Endothelial cell of umbilical vein (primary cell): ENCODE measurements around the gene AMMECR1. TPM values are rescaled to one million over a fixed set of nuclear protein-coding genes. Genes with fewer than 3 reads are reported as not detected.

Source experiments
- BruUV-seq: library from RNA; stranded (reverse); fragments of 400-500 nt; replicated peaks from 2 replicates; lab custom pipeline; 2021; lab: Mats Ljungman, UMichigan
- CTCF ChIA-PET: fragments of 300-600, 350-600 bp; sonication (Branson Sonifier 250); formaldehyde crosslinking; loops from one replicate; lab custom pipeline; 2021; ENCODE audit warnings: antibody characterized with exemption, inconsistent platforms; lab: Charles Lee
- POLR2A ChIA-PET: fragments of 300-600, 350-600 bp; sonication (Branson Sonifier 250); formaldehyde crosslinking; loops from one replicate; lab custom pipeline; 2021; ENCODE audit warnings: antibody characterized with exemption, inconsistent platforms; lab: Charles Lee
- DNase-seq: peaks from one replicate; pipeline ENCODE4 v3.0.0-alpha.2; 2011; ENCODE audit warnings: low read depth, low spot score
- FAIRE-seq: peaks from 2 replicates; lab custom pipeline; 2011; peaks lifted over from hg19 to GRCh38; lab: Jason Lieb, UNC
- H2AFZ ChIP-seq: 2 replicates; pipeline ENCODE4 v1.6.0; 2012; ENCODE audit warnings: low read depth, low read length, control low read depth, inconsistent platforms
- H3K27ac ChIP-seq: 2 replicates; pipeline ENCODE4 v1.5.1; 2011; ENCODE audit warnings: low read depth, mild to moderate bottlenecking, control low read depth, low read length, moderate library complexity; ENCODE audit not compliant: insufficient read depth
- H3K27me3 ChIP-seq, 2 experiments: 2 replicates each; pipeline versions ENCODE4 v1.6.0 to v1.6.1; 2011; ENCODE audit warnings: low read length in 2 of 2, mixed read lengths in 1 of 2; ENCODE audit not compliant: control insufficient read depth in 2 of 2, insufficient read depth in 2 of 2
- H3K36me3 ChIP-seq, 2 experiments: 2 replicates in 1 of 2; 3 replicates in 1 of 2; pipeline ENCODE4 v1.5.1; 2011; ENCODE audit warnings: low read length in 2 of 2, mild to moderate bottlenecking in 1 of 2, moderate library complexity in 1 of 2; ENCODE audit not compliant: control insufficient read depth in 2 of 2, insufficient read depth in 2 of 2; ENCODE audit errors: extremely low read depth in 1 of 2
- H3K4me1 ChIP-seq: 3 replicates; pipeline ENCODE4 v1.5.1; 2011; ENCODE audit warnings: mild to moderate bottlenecking, low read length; ENCODE audit not compliant: control insufficient read depth, insufficient read depth; ENCODE audit errors: extremely low read depth
- H3K4me2 ChIP-seq: 2 replicates; pipeline ENCODE4 v1.6.1; 2011; ENCODE audit warnings: low read length, control low read depth, mixed read lengths; ENCODE audit not compliant: insufficient read depth
- H3K4me3 ChIP-seq, 3 experiments: fragments of 200-600 bp in 1 of 3; sonication (generic), shearing (Covaris generic) in 1 of 3; replicated peaks in 1 of 3; 2 replicates each; pipeline ENCODE4 v1.5.1; 2011 to 2016; ENCODE audit warnings: control low read depth in 3 of 3, low read length in 3 of 3, mild to moderate bottlenecking in 2 of 3, inconsistent platforms in 1 of 3, low read depth in 1 of 3, moderate library complexity in 1 of 3; ENCODE audit not compliant: insufficient read depth in 1 of 3
- H3K79me2 ChIP-seq: 2 replicates; pipeline ENCODE4 v1.6.0; 2012; ENCODE audit warnings: low read length, inconsistent platforms; ENCODE audit not compliant: control insufficient read depth, insufficient read depth
- H3K9ac ChIP-seq: replicated peaks from 2 replicates; pipeline ENCODE3; 2011; ENCODE audit warnings: low read length, control low read depth; ENCODE audit not compliant: insufficient read depth; ENCODE audit errors: extremely low read depth
- H3K9me1 ChIP-seq: replicated peaks from 3 replicates; pipeline ENCODE4 v1.6.0; 2011; ENCODE audit warnings: mild to moderate bottlenecking, low read length; ENCODE audit not compliant: control insufficient read depth, insufficient read depth; ENCODE audit errors: extremely low read depth
- H3K9me3 ChIP-seq: replicated peaks from 2 replicates; pipeline ENCODE4 v1.5.1; 2012; ENCODE audit warnings: low read length, inconsistent platforms; ENCODE audit not compliant: control insufficient read depth, insufficient read depth
- H4K20me1 ChIP-seq: replicated peaks from 2 replicates; pipeline ENCODE3; 2011; ENCODE audit warnings: mild to moderate bottlenecking, low read length; ENCODE audit not compliant: control insufficient read depth, insufficient read depth; ENCODE audit errors: extremely low read depth
- EZH2 ChIP-seq: IDR thresholded peaks from 2 replicates; pipeline ENCODE4 v1.6.1; 2012; ENCODE audit warnings: borderline replicate concordance, low read depth, mild to moderate bottlenecking, moderate library complexity, low read length, inconsistent platforms; ENCODE audit not compliant: severe bottlenecking
- FOS ChIP-seq: IDR thresholded peaks from 2 replicates; pipeline ENCODE4 v1.6.1; 2011; ENCODE audit warnings: mild to moderate bottlenecking, low read length, moderate library complexity, borderline replicate concordance; ENCODE audit not compliant: insufficient read depth
- GATA2 ChIP-seq: IDR thresholded peaks from 2 replicates; pipeline ENCODE4 v1.7.0; 2011; ENCODE audit warnings: low read depth, mild to moderate bottlenecking, moderate library complexity, mixed read lengths, low read length; ENCODE audit not compliant: insufficient read length, insufficient read depth
- JUN ChIP-seq: IDR thresholded peaks from 2 replicates; pipeline ENCODE4 v1.6.1; 2011; ENCODE audit warnings: borderline replicate concordance, low read depth; ENCODE audit not compliant: insufficient read length, insufficient read depth
- MYC ChIP-seq: IDR thresholded peaks from one replicate; pipeline ENCODE4 v1.6.1; 2011; ENCODE audit warnings: mild to moderate bottlenecking, low read depth, low read length
- POLR2A ChIP-seq: IDR thresholded peaks from 2 replicates; pipeline ENCODE4 v1.6.1; 2012; ENCODE audit warnings: low read depth, mild to moderate bottlenecking, control low read depth, low read length
- POLR2AphosphoS5 ChIP-seq: IDR thresholded peaks from 2 replicates; pipeline ENCODE4 v1.6.1; 2012; ENCODE audit warnings: low read depth, mild to moderate bottlenecking, control low read depth, low read length, moderate library complexity; ENCODE audit not compliant: insufficient read depth
- dilution Hi-C: fragments of 300-500 bp; cut with MboI; formaldehyde crosslinking; loops from one replicate; pipeline ENCODE4 v1.15.0; 2019; ENCODE audit warnings: low sequenced_read_pairs; ENCODE audit not compliant: extremely low pct_ligation_motif_present
- intact Hi-C: fragments of 100-400 bp; cut with micrococcal nuclease; formaldehyde crosslinking; loops from one replicate; pipeline ENCODE4 v1.10.0; 2022
- polyA plus RNA-seq, 4 experiments: library from polyadenylated mRNA; depleted of rRNA in 3 of 4; stranded (reverse) in 3 of 4; unstranded in 1 of 4; fragments of >200 nt; gene quantifications; 2 replicates each; pipeline versions ENCODE4 v1.2.1 to v1.2.3, GENCODE V29; 2011 to 2012; ENCODE audit warnings: missing spikeins in 1 of 4
- total RNA-seq: library from RNA; stranded (reverse); gene quantifications from 2 replicates; pipeline ENCODE4 v1.2.3, GENCODE V29; 2021
- TF ChIP-seq, protein P1 (sequence below), 2 donors: IDR thresholded peaks; 1 replicate in 1 of 2; 2 replicates in 1 of 2; pipeline ENCODE4 v1.5.1; 2011; ENCODE audit warnings: low read length in 2 of 2, mild to moderate bottlenecking in 2 of 2, moderate library complexity in 2 of 2, control low read depth in 1 of 2, inconsistent platforms in 1 of 2, low read depth in 1 of 2; ENCODE audit not compliant: insufficient read depth in 1 of 2; ENCODE audit errors: extremely low read depth in 1 of 2
- TF ChIP-seq, protein P2 (sequence below): IDR thresholded peaks from 2 replicates; pipeline ENCODE4 v1.6.1; 2011; ENCODE audit not compliant: insufficient read depth, insufficient read length

The AMMECR1 gene
- total and polyA plus RNA-seq, 2 donors (not counting 3 experiments of a cell fraction or from before 2014, with no cell fraction given) = 3.6 to 6.9 TPM

DNA sequence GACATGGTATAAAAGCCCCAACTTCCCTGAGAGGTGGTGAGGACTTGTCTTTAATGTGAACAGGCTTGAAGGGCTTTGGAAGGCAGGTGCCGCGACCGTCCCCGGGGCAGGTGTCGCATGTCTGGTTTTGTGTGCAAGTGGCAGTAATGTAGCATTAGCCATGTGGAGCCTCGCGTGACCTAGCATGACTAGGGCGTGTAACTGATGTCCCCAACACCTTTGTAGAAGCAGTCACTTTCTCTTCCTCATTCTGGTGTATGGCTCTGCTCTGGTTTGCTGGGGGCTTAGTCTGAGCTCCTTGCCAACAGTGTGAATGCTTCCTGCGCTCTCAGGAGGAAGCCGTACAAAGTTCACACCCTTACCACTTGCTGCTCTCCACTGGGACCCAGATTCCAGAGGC lies 145.7 kb downstream of the AMMECR1 start:
- DNase-seq (no peak), FAIRE-seq (no peak)
- no peaks in the 10 kb centered on the region for H4K20me1 ChIP-seq
- H3K4me1 ChIP-seq = peaks cover 6% of the 10 kb centered on the region
- H3K9ac ChIP-seq = no peak overlapping the region
- no peak overlapping the region for H3K27ac ChIP-seq
- no peaks in the 10 kb centered on the region for H3K27me3 ChIP-seq
- BruUV-seq = no TSS peak
- no peak overlapping the region for H2AFZ ChIP-seq
- H3K4me2 ChIP-seq = no peak overlapping the region
- no peaks in the 10 kb centered on the region for H3K9me1 ChIP-seq
- no peaks in the 10 kb centered on the region for H3K79me2 ChIP-seq
- H3K36me3 ChIP-seq = no peaks in the 10 kb centered on the region
- no peaks in the 10 kb centered on the region for H3K9me3 ChIP-seq
- ChIA-PET CTCF (interaction anchor here (1.5 to 1.7 kb wide), 2 partner anchors 12 to 235 kb away, joined by 3 to 6 read pairs; no protein-coding TSS in a partner anchor), POLR2A (no interaction called here)
- H3K4me3 ChIP-seq = no peak overlapping the region
- intact Hi-C loops (no loop called here), dilution Hi-C loops (no loop called here)
- TF ChIP-seq POLR2A (no peak), MYC (no peak), EZH2 (no peak), JUN (no peak), POLR2AphosphoS5 (no peak), GATA2 (no peak), FOS (no peak)
- TF ChIP-seq, protein P1, sequence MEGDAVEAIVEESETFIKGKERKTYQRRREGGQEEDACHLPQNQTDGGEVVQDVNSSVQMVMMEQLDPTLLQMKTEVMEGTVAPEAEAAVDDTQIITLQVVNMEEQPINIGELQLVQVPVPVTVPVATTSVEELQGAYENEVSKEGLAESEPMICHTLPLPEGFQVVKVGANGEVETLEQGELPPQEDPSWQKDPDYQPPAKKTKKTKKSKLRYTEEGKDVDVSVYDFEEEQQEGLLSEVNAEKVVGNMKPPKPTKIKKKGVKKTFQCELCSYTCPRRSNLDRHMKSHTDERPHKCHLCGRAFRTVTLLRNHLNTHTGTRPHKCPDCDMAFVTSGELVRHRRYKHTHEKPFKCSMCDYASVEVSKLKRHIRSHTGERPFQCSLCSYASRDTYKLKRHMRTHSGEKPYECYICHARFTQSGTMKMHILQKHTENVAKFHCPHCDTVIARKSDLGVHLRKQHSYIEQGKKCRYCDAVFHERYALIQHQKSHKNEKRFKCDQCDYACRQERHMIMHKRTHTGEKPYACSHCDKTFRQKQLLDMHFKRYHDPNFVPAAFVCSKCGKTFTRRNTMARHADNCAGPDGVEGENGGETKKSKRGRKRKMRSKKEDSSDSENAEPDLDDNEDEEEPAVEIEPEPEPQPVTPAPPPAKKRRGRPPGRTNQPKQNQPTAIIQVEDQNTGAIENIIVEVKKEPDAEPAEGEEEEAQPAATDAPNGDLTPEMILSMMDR (IDR thresholded peaks at IDR 0.05; ENCODE audit: extremely low read depth in 1 of 2, insufficient read depth in 1 of 2, low read depth in 1 of 2, low read length in 2 of 2) = no peak
- TF ChIP-seq, protein P2, sequence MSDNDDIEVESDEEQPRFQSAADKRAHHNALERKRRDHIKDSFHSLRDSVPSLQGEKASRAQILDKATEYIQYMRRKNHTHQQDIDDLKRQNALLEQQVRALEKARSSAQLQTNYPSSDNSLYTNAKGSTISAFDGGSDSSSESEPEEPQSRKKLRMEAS = no peak
